ENCODE measurements around the gene CD47. TPM values are rescaled to one million over a fixed set of nuclear protein-coding genes. Genes with fewer than 3 reads are reported as not detected.

The CD47 gene
- polyA plus RNA-seq, 3 donors = 52.3 to 203 (median 173) TPM

DNA sequence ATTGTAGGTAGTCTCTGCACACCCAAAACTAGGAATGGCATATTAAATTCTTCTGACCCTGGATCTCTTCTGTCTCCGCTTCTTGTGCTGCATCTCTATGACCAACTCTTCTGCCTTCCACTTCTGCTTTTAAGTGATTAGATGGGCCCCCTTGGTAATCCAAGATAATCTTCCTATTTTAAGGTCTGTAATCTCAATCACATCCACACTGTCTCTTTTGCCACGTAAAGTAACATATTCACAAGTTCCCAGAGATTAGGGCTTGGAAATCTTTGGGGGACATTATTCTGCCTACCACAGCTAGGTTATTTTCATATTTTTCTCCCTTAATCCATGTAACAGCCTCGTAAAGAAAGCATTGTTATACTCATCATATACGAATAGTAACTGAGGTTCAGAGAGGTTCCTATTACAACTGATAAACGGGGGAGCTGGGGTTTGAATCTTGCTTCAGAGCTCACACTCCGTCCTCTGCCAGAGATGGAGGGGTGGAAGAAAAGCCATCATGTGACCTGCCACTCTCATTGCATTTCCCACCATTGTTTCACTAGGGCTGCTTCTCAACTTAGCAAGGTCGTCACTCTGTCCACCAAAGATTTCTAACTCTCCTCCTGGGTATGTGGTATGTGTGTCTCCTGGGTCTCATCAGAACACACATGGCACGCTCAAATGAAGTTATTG, 6.6 kb upstream of the CD47 start:
- Histone ChIP-seq H3K4me3 (replicated peaks in 1 of 3; ENCODE audit: low read depth in 2 of 3, low read length in 3 of 3) (no peak overlapping the region), H3K36me3 (replicated peaks in 1 of 2; ENCODE audit: control insufficient read depth in 1 of 2, insufficient read depth in 2 of 2, low read length in 2 of 2) (no peaks in the 10 kb centered on the region), H3K9ac (ENCODE audit: insufficient read depth, low read length, poor library complexity, severe bottlenecking) (no peak overlapping the region), H3K9me3 (replicated peaks in 1 of 2; ENCODE audit: control insufficient read depth in 1 of 2, insufficient read depth in 1 of 2, low read length in 2 of 2) (no peaks in the 10 kb centered on the region), H2AFZ (ENCODE audit: insufficient read depth, low read depth, low read length, poor library complexity, severe bottlenecking) (no peak overlapping the region), H3K27me3 (ENCODE audit: control insufficient read depth in 2 of 2, insufficient read depth in 2 of 2, low read length in 2 of 2) (no peaks in the 10 kb centered on the region), H4K20me1 (ENCODE audit: insufficient read depth, low read length) (no peaks in the 10 kb centered on the region), H3K27ac (ENCODE audit: low read depth in 1 of 2, low read length in 2 of 2) (peak overlapping the region in 1 of 2 donors; percentile 48), H3K4me2 (replicated peaks; ENCODE audit: extremely low read depth, low read length, poor library complexity, severe bottlenecking) (no peak overlapping the region), H3K4me1 (ENCODE audit: control insufficient read depth in 1 of 2, insufficient read depth in 2 of 2, low read length in 2 of 2) (peaks cover 46 to 50% of the 10 kb centered on the region in 2 donors), H3K79me2 (ENCODE audit: insufficient read depth, low read length) (no peaks in the 10 kb centered on the region)
- Mint-ChIP-seq H3K27me3 (ENCODE audit: low read depth in 3 of 3) (peaks cover 2 to 4% (median 3%) of the 10 kb centered on the region in 3 donors), H3K9me3 (peaks cover 0 to 3% (median 0%) of the 10 kb centered on the region in 7 donors), H3K27ac (peak overlapping the region in 4 of 7 donors; percentile 11 to 82 (median 66)), H3K4me1 (peaks cover 47% of the 10 kb centered on the region), H3K36me3 (no peaks in the 10 kb centered on the region), H3K4me3 (no peak overlapping the region)
- intact Hi-C loops (cut with micrococcal nuclease) = loop anchor here (10.0 kb wide), 1 partner anchor 127 kb away; the partner anchor contains the start of gene IFT57 (in 2 of the 2)
- WGBS (ENCODE audit: insufficient coverage) = 80% methylated on average over 1 of the region's 8 CpGs
- TF ChIP-seq, protein P1, sequence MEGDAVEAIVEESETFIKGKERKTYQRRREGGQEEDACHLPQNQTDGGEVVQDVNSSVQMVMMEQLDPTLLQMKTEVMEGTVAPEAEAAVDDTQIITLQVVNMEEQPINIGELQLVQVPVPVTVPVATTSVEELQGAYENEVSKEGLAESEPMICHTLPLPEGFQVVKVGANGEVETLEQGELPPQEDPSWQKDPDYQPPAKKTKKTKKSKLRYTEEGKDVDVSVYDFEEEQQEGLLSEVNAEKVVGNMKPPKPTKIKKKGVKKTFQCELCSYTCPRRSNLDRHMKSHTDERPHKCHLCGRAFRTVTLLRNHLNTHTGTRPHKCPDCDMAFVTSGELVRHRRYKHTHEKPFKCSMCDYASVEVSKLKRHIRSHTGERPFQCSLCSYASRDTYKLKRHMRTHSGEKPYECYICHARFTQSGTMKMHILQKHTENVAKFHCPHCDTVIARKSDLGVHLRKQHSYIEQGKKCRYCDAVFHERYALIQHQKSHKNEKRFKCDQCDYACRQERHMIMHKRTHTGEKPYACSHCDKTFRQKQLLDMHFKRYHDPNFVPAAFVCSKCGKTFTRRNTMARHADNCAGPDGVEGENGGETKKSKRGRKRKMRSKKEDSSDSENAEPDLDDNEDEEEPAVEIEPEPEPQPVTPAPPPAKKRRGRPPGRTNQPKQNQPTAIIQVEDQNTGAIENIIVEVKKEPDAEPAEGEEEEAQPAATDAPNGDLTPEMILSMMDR (IDR thresholded peaks at IDR 0.05) = no peak
- DNase-seq = no peak

DNA sequence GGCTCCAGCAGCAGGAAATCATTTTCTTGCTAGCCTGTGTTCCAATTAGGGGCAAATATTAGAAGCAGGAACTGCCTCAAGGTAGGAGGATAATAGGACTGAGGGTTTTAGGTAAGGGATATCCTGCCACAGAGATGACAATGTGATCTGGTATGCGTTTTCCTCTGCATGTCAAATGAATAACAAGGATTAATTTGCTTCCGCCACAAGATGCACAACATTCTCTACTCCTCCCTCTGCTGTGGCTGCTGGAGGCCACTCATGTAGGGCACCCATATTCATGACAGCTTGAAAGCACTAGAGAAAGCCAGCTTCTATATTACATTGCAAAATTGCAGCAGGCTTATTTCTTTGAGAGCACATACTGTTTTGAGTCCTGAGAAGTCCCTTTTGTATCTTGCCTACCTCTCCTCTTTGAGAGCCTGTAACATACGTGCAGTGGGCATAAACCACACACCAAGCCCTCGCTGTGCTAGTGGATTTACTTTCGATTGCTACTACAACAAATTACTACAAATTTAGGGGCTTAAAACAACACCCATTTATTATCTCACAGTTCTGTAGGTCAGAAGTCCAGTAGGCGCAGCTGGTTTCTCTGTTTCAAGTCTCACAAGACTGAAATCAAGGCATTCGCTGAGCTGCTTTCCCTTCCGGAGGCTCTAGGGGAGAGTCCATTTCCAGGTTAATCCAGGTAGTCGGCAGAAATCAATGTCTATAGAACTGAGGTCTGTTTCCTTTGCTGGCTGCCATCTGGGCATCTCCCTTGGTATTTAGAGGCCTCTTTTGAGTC, 5.9 kb upstream of the CD47 start:
- Histone ChIP-seq H3K27ac (ENCODE audit: low read depth in 1 of 2, low read length in 2 of 2) (no peak overlapping the region), H3K9me3 (replicated peaks in 1 of 2; ENCODE audit: control insufficient read depth in 1 of 2, insufficient read depth in 1 of 2, low read length in 2 of 2) (no peaks in the 10 kb centered on the region), H3K36me3 (replicated peaks in 1 of 2; ENCODE audit: control insufficient read depth in 1 of 2, insufficient read depth in 2 of 2, low read length in 2 of 2) (no peaks in the 10 kb centered on the region), H3K4me2 (replicated peaks; ENCODE audit: extremely low read depth, low read length, poor library complexity, severe bottlenecking) (no peak overlapping the region), H3K27me3 (ENCODE audit: control insufficient read depth in 2 of 2, insufficient read depth in 2 of 2, low read length in 2 of 2) (no peaks in the 10 kb centered on the region), H4K20me1 (ENCODE audit: insufficient read depth, low read length) (no peaks in the 10 kb centered on the region), H3K4me3 (replicated peaks in 1 of 3; ENCODE audit: low read depth in 2 of 3, low read length in 3 of 3) (no peak overlapping the region), H3K9ac (ENCODE audit: insufficient read depth, low read length, poor library complexity, severe bottlenecking) (no peak overlapping the region), H3K79me2 (ENCODE audit: insufficient read depth, low read length) (no peaks in the 10 kb centered on the region), H3K4me1 (ENCODE audit: control insufficient read depth in 1 of 2, insufficient read depth in 2 of 2, low read length in 2 of 2) (peaks cover 41 to 46% of the 10 kb centered on the region in 2 donors), H2AFZ (ENCODE audit: insufficient read depth, low read depth, low read length, poor library complexity, severe bottlenecking) (no peak overlapping the region)
- no peak overlapping the region for H3K4me3 Mint-ChIP-seq
- peak overlapping the region in 1 of 7 donors; percentile 82 for H3K27ac Mint-ChIP-seq
- TF ChIP-seq, protein P1 (IDR thresholded peaks at IDR 0.05) = no peak
- peaks cover 3 to 4% (median 4%) of the 10 kb centered on the region in 3 donors for H3K27me3 Mint-ChIP-seq (ENCODE audit: low read depth in 3 of 3)
- no peak for DNase-seq
- 100% methylated on average over 6 of the region's 9 CpGs for WGBS (ENCODE audit: insufficient coverage)
- no peaks in the 10 kb centered on the region for H3K36me3 Mint-ChIP-seq
- peaks cover 0 to 3% (median 0%) of the 10 kb centered on the region in 7 donors for H3K9me3 Mint-ChIP-seq
- intact Hi-C loops (cut with micrococcal nuclease) = loop anchor here (10.0 kb wide), 1 partner anchor 128 kb away; the partner anchor contains the start of gene IFT57 (in 2 of the 2)
- peaks cover 41% of the 10 kb centered on the region for H3K4me1 Mint-ChIP-seq
